Muscle layer of duodenum (tissue), 2 donors: ENCODE data around the gene RBBP5.

Experiments used
- H3K27ac ChIP-seq: one replicate; pipeline ENCODE4 v1.7.0; 2013; ENCODE audit warnings: mild to moderate bottlenecking, low read length
- H3K27me3 ChIP-seq: one replicate; pipeline ENCODE4 v1.7.0; 2013; ENCODE audit warnings: low read depth, mild to moderate bottlenecking, control low read depth, low read length
- H3K36me3 ChIP-seq, 2 donors: one replicate each; pipeline ENCODE4 v1.7.0; 2013; ENCODE audit warnings: low read length in 2 of 2, control low read depth in 1 of 2, mild to moderate bottlenecking in 1 of 2; ENCODE audit not compliant: insufficient read depth in 2 of 2, control insufficient read depth in 1 of 2
- H3K4me1 ChIP-seq, 2 donors: one replicate each; pipeline ENCODE4 v1.7.0; 2013; ENCODE audit warnings: low read length in 2 of 2, mild to moderate bottlenecking in 2 of 2, control low read depth in 1 of 2, moderate library complexity in 1 of 2; ENCODE audit not compliant: insufficient read depth in 2 of 2, control insufficient read depth in 1 of 2
- H3K4me3 ChIP-seq, 2 donors: one replicate each; pipeline ENCODE4 v1.7.0; 2013; ENCODE audit warnings: low read length in 2 of 2, low read depth in 1 of 2, mild to moderate bottlenecking in 1 of 2
- H3K9me3 ChIP-seq, 2 donors: one replicate each; pipeline ENCODE4 v1.7.0; 2013; ENCODE audit warnings: low read length in 2 of 2, control low read depth in 1 of 2, mild to moderate bottlenecking in 1 of 2; ENCODE audit not compliant: control insufficient read depth in 1 of 2
- donor health status: healthy.

RBBP5 gene

DNA sequence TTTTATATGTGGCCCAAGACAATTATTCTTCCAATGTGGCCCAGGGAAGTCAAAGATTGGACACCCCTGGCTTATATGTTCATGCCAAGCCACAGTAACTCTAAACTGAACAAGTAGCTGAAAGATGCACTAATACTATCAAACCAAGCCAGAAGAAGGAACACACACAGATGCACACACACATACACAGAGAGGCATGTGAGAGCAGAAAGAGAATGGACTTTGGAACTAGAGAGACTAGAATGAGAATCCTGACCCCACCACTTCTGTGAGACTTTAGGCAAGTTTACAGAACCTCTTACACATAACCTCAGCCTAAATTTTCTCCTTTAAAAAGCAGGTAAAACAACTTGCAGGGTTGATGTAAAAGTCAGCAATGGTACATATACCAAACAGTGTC, 26.4 kb downstream of the RBBP5 start:
- H3K27ac ChIP-seq: no peak overlapping the region
- no peak overlapping the region for H3K4me3 ChIP-seq
- H3K36me3 ChIP-seq: peaks cover 52 to 90% of the 10 kb centered on the region in 2 donors
- H3K4me1 ChIP-seq: no peaks in the 10 kb centered on the region
- no peaks in the 10 kb centered on the region for H3K9me3 ChIP-seq
- H3K27me3 ChIP-seq: no peaks in the 10 kb centered on the region

DNA sequence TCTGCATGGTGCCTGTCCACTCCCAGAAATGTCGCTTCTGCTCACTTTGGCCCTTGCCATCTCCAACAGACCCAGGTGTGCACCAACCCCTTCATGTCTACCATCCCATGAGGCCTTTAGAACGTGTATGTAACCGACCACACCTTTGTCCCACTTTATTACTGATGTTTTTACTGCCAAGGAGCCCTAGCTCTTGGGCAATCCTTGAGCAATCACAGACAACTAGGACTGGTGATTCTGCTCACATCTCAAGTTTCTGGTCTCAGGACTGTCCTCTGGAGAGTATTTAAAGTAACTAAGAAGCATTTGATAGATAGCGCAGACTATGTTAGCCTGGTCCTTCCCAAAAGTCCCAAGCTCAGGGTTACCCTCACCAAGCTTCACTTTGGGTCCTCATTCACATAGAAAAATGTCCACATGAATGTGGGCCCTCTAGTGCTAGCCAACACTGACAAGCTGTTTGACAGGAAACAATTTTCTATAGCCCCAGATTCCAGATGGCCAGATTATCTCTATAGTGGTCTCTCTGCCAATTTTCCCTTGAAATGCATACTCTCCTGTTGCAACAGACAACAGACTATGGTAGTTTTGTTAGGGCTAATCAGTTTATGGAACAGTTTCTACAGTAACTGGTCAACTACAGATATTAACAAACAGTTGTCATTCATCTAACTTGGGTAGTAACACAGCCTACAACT, 30.6 kb downstream of the RBBP5 start:
- Histone ChIP-seq H3K9me3 (no peaks in the 10 kb centered on the region), H3K27me3 (no peaks in the 10 kb centered on the region), H3K4me3 (no peak overlapping the region), H3K36me3 (peaks cover 36 to 80% of the 10 kb centered on the region in 2 donors), H3K4me1 (no peaks in the 10 kb centered on the region), H3K27ac (no peak overlapping the region)

- no peak overlapping the region for H3K27ac ChIP-seq
- H3K4me1 ChIP-seq: no peaks in the 10 kb centered on the region
- H3K4me3 ChIP-seq: no peak overlapping the region
- H3K36me3 ChIP-seq: peaks cover 40 to 82% of the 10 kb centered on the region in 2 donors
- H3K27me3 ChIP-seq: no peaks in the 10 kb centered on the region
- H3K9me3 ChIP-seq: no peaks in the 10 kb centered on the region
Observed at GRCh38 chr1:205088341-205088740, 33.4 kb downstream of the RBBP5 start.

- H3K27ac ChIP-seq: no peak within 1 kb of the TSS
- no peaks in the 10 kb centered on the region for H3K9me3 ChIP-seq
- no peaks in the 10 kb centered on the region for H3K27me3 ChIP-seq
- peaks cover 39 to 54% of the 10 kb centered on the region in 2 donors for H3K36me3 ChIP-seq
- no peaks in the 10 kb centered on the region for H3K4me1 ChIP-seq
- no peak within 1 kb of the TSS for H3K4me3 ChIP-seq
Observed at GRCh38 chr1:205084360-205084759, 37.4 kb downstream of the RBBP5 start, which contains the start of gene TMEM81. Gene TMEM81, minus strand, starts transcription at chr1:205084460. Its CDS starts 140 bp downstream, at chr1:205084320.

- Histone ChIP-seq H3K4me1 (no peaks in the 10 kb centered on the region), H3K27me3 (no peaks in the 10 kb centered on the region), H3K27ac (no peak overlapping the region), H3K9me3 (no peaks in the 10 kb centered on the region), H3K36me3 (peaks cover 22 to 39% of the 10 kb centered on the region in 2 donors), H3K4me3 (no peak overlapping the region)
Observed at GRCh38 chr1:205082431-205082830, 39.3 kb downstream of the RBBP5 start.

GRCh38 chr1:205077934-205078311, 43.9 kb downstream of the RBBP5 start:
- Histone ChIP-seq H3K27me3 (no peaks in the 10 kb centered on the region), H3K27ac (no peak overlapping the region), H3K4me1 (no peaks in the 10 kb centered on the region), H3K9me3 (no peaks in the 10 kb centered on the region), H3K36me3 (peaks cover 0 to under 1% of the 10 kb centered on the region in 2 donors), H3K4me3 (no peak overlapping the region)

GRCh38 chr1:205077158-205077933, 44.4 kb downstream of the RBBP5 start:
- H3K9me3 ChIP-seq: no peaks in the 10 kb centered on the region
- H3K27me3 ChIP-seq: no peaks in the 10 kb centered on the region
- H3K4me1 ChIP-seq: no peaks in the 10 kb centered on the region
- no peak overlapping the region for H3K4me3 ChIP-seq
- no peak overlapping the region for H3K27ac ChIP-seq
- no peaks in the 10 kb centered on the region for H3K36me3 ChIP-seq

DNA sequence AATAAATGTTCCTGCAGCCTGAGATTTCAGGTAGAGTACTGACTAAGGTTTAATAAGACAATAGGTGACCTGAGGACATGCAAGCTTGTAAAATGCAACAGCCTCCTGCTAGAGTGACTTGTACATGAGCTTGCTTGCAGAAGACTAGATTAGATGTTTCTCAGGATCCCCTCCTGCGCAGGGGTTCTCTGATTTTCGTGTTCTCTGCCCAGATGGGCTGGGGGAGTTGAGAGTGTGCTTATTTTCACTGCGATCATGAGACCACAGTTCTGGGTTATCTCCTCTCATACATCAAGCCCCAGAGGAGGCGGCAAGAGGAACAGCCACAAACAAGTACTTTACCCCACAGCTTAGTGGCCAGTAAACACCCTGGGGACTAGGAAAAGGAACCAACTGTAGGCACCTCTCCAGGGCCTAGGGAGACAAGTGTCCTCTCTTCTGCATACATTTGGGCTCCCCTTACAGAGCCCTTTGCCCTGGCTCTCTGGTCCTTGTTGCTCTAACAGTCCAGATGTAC, 45.5 kb downstream of the RBBP5 start:
- Histone ChIP-seq H3K36me3 (no peaks in the 10 kb centered on the region), H3K27ac (no peak overlapping the region), H3K27me3 (no peaks in the 10 kb centered on the region), H3K4me1 (no peaks in the 10 kb centered on the region), H3K9me3 (no peaks in the 10 kb centered on the region), H3K4me3 (no peak overlapping the region)

GRCh38 chr1:205075642-205076155, 46.1 kb downstream of the RBBP5 start:
- Histone ChIP-seq H3K27ac (no peak overlapping the region), H3K4me1 (no peaks in the 10 kb centered on the region), H3K36me3 (no peaks in the 10 kb centered on the region)

DNA sequence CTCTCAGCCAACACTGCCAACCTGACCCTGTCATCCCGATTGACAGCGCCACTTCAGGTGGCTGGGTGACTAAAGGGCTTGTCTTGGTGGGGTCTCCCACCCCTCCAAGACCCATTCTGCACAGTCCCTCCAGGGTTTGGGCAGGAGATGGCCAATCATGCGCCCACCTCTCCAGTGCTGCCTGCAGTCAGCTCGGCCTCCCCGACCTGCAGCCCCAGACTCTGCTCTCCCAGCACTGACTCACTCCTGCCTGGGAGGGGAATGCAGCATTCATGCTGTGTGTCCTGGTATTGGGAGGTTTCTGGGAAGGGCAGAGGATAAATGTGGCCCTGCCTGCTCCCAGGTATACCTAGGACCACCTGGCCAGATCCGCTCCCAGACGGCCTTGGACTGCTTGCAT, 47.3 kb downstream of the RBBP5 start:
- no peak overlapping the region for H3K4me3 ChIP-seq
- no peaks in the 10 kb centered on the region for H3K27me3 ChIP-seq
- H3K36me3 ChIP-seq: no peaks in the 10 kb centered on the region
- H3K27ac ChIP-seq: no peak overlapping the region
- H3K4me1 ChIP-seq: no peaks in the 10 kb centered on the region
- H3K9me3 ChIP-seq: no peaks in the 10 kb centered on the region

More at GRCh38 chr1:205075642-205076155, 46.1 kb downstream of the RBBP5 start:
- H3K9me3 ChIP-seq: no peaks in the 10 kb centered on the region
- H3K4me3 ChIP-seq: no peak overlapping the region
- H3K27me3 ChIP-seq: no peaks in the 10 kb centered on the region

DNA sequence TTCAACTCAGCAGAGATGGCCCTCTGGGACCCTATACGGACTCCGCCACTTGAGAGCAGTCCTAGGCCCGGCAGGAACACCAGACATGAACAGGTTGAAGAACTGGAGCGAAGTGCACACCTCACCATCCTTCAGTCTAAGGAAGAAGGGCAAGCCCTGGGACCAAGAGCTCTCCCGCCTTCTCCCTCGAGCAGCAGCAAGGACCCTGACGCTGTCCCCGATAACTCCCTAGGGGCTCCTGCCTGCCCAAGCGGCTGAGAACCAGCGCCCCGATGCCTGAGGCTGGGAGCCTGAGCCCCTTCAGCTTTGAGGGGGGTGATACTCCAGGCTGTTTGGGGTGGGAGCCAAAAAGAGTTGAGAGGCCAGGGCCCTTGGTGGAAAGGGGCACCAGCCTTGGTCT, 47.7 kb downstream of the RBBP5 start:
- Histone ChIP-seq H3K4me3 (no peak overlapping the region), H3K9me3 (no peaks in the 10 kb centered on the region), H3K27ac (no peak overlapping the region), H3K4me1 (peaks cover 0 to 2% of the 10 kb centered on the region in 2 donors), H3K36me3 (no peaks in the 10 kb centered on the region), H3K27me3 (no peaks in the 10 kb centered on the region)
